Measurements from ENCODE around the gene TBKBP1. TPM values are rescaled to one million over a fixed set of nuclear protein-coding genes. Genes with fewer than 3 reads are reported as not detected.

TBKBP1 gene
- total and polyA plus RNA-seq, 9 of the 15 experiments (the other 6 are each of a cell fraction or from before 2014, with no cell fraction given), result 0.03 to 15.6 (median 6.8) TPM

DNA sequence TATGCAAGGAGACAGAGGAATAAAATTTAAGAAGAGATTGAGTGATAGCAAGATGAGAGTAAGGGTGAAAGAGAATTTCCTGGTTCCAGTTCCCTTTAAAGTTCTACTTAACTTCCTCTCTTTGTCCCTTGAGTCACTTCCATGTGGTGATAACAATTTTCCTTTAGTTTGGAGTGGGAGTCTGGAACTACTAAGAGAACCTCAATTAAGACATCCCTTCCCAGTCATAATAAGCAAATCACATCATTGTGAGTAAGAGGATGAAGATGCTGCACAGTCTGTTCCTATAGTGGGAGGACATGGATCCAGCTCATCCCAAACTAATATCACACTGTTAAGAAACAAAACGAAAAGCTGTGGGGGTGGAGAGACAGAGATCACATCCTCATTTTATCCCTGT lies 63.4 kb downstream of the TBKBP1 start:
- BruUV-seq (replicated peaks), result no TSS peak

More for the DNA sequence above, 63.4 kb downstream of the TBKBP1 start:
- FAIRE-seq (no peak), ATAC-seq (no peak), DNase-seq (ENCODE audit: extremely low read depth in 1 of 4, low spot score in 3 of 4) (no peak)
- Histone ChIP-seq H2AFZ (ENCODE audit: low read depth, low read length) (no peak overlapping the region), H3K9me1 (ENCODE audit: control insufficient read depth, insufficient read depth, low read length) (no peaks in the 10 kb centered on the region), H3K9ac (ENCODE audit: insufficient read depth in 1 of 2, low read depth in 2 of 2, low read length in 2 of 2) (no peak overlapping the region), H3K27ac (ENCODE audit: extremely low read depth, low read depth, low read length) (no peak overlapping the region), H3K4me3 (no peak overlapping the region), H3K79me2 (ENCODE audit: control insufficient read depth, insufficient read depth, low read length) (no peaks in the 10 kb centered on the region), H3K9me3 (replicated peaks; ENCODE audit: control insufficient read depth, insufficient read depth, low read depth, low read length) (no peaks in the 10 kb centered on the region; the same call in 1 of the 2 replicates), H3K27me3 (ENCODE audit: control insufficient read depth in 2 of 2, insufficient read depth in 2 of 2, low read length in 2 of 2) (peaks cover 8% of the 10 kb centered on the region in 2 experiments; a peak in 2 of 5 replicates), H3K36me3 (ENCODE audit: control insufficient read depth, insufficient read depth, low read length) (no peaks in the 10 kb centered on the region), H3K4me2 (ENCODE audit: insufficient read depth, low read length) (no peak overlapping the region), H3K4me1 (replicated peaks in 1 of 2; ENCODE audit: control insufficient read depth in 2 of 2, insufficient read depth in 2 of 2, low read length in 2 of 2) (no peaks in the 10 kb centered on the region), H4K20me1 (replicated peaks; ENCODE audit: control insufficient read depth, insufficient read depth, low read length) (no peaks in the 10 kb centered on the region)
- intact Hi-C loops (cut with micrococcal nuclease) (no loop called here), in situ Hi-C loops (cut with MboI) (no loop called here)
- POLR2A ChIA-PET, result interaction anchor here (0.7 kb wide), 1 partner anchor 71 kb away, joined by 3 read pairs; no protein-coding TSS in a partner anchor
- WGBS (ENCODE audit: insufficient coverage, low coverage, missing lambda C conversion rate), result 0% methylated on average over 1 of the region's 1 CpG
- TF ChIP-seq ZBED1 (IDR thresholded peaks at IDR 0.05) (no peak), YBX1 (IDR thresholded peaks at IDR 0.05) (no peak), MECOM (CRISPR knock-in tag; IDR thresholded peaks at IDR 0.05) (no peak), ATF7 (IDR thresholded peaks at IDR 0.05) (no peak), HES1 (IDR thresholded peaks at IDR 0.05; ENCODE audit: low read depth) (no peak), E2F5 (CRISPR knock-in tag; IDR thresholded peaks at IDR 0.05) (no peak), SMARCA4 (IDR thresholded peaks at IDR 0.05) (no peak), MLLT1 (IDR thresholded peaks at IDR 0.05) (no peak), ZNF3 (CRISPR knock-in tag; IDR thresholded peaks at IDR 0.05) (no peak), RNF2 (IDR thresholded peaks at IDR 0.05) (no peak), MCM5 (IDR thresholded peaks at IDR 0.05; ENCODE audit: low read depth) (no peak), TCF7L2 (IDR thresholded peaks at IDR 0.05; ENCODE audit: low read depth, low read length) (no peak), CBX8 (IDR thresholded peaks at IDR 0.05; ENCODE audit: borderline replicate concordance, extremely low read depth, low read depth, low read length, poor library complexity, severe bottlenecking) (no peak), HDAC1 (IDR thresholded peaks at IDR 0.05) (no peak), CTCFL (IDR thresholded peaks at IDR 0.05; ENCODE audit: borderline replicate concordance, insufficient read depth, low read depth, low read length, poor library complexity, severe bottlenecking) (no peak), PHF8 (IDR thresholded peaks at IDR 0.05; ENCODE audit: borderline replicate concordance, low read length) (no peak), PHTF2 (CRISPR knock-in tag; IDR thresholded peaks at IDR 0.05) (no peak)
- CTCF ChIA-PET (ENCODE audit: low intra/inter-chr PET ratio), result no interaction called here
